ENCODE measurements around the gene CHST4.
"Not testable (repeated sequence)": the region's sequence is repeated elsewhere in the genome, so short reads cannot be mapped to it uniquely, and the experiment has no call there.

CHST4 gene

DNA sequence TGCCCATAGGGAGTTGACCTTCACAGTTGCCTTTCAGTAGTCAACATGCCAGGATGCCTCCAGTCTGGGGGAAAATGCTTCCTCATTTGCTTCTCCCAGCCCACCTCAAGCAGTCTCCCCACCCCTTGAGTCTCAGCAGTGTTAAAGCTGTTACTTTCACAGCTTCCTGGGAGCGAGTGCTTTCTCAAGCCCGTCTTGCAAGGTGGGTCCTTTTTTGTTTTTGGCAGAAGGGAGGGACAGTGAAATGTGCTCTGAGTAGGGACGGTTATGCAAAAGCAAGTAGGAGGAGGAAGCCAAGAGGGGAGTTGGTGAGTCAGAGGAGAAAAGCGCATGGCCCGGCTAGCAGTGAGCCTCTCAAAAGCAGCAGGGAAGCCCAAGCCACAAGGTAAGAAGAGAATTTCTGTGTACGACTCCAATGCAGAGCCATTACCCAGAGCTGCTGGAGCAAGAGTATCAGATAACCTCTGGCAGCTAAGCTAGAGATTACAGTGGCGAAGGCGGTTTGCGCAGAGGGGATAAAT is at the start of gene CHST4:
Gene CHST4, plus strand, starts transcription at position 316 of the 521 bp plus-strand sequence. CDS start 10,252 bp downstream, outside the sequence.
- ATAC-seq, result peak; percentile 81
- DNase-seq, result peak; percentile 6

DNA sequence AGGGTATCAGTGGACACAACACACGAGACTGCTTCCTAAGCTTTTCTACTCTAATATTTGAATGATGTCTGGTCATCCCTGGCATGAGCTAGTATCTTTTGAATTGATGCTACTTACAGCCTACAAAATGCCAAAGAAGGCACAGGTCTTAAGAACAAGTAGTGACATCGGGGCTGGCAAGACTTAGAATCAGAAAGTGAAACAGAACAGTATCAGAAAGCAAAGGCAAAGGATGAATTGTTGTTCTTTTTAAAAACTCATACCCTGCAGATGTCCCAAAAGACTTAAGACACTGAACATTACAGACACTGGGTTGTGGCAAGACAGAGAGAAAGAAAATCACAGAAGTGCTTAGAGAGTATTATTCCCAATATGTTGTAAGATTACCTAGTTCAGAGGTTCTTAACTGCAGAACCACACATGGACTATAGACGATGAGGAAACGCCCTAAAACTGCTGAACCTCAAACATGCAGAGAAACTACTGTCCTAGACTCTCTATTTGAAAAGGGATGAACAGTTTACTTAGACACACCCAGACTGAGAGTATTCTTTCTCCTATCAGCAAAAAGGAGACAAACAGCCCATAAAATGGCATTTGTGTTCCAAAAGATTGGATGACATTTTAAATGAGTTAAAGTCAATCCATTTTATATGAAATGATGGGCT is 49.6 kb upstream of the CHST4 start:
- no peak for ATAC-seq
- DNase-seq, result no peak

DNA sequence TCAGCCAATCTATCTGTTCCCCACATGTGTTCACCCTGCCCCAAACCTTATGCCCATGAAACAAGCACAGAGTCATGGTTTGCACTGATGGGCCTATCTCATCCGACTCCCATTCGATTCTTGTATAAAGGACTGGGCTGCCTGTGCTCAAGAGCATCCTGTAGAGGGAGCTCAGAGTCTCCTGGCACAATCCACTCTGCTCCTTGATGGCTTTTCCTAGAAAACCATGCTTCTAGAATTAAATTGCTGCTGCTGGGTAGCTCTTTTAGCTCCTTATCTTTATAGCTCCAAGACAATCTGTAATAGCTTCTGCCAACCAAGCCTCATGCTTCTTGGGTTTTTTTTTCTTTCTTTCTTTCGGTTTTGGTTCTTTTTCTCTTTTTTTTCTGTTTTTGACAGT is 46.8 kb upstream of the CHST4 start:
- ATAC-seq (no peak), DNase-seq (no peak)

DNA sequence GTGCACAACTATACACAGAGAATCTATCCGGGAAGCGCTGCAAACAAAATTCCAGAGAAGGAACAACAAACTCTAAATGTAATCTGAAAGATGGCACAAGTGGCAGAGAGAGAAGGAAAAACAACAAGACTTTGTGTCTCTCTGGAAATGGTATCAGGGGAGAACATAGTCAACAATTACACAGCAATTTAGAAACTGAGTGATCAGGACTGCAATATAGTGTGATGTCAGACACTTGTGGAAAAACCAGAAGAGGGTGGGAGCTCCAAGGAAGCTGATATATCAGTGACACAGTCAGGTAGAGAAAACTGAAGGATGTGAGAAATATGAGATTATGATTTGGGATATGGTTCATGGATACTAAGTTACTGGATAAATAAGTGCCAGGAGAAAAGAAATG is 45.3 kb upstream of the CHST4 start:
- ATAC-seq (no peak), DNase-seq (no peak)

DNA sequence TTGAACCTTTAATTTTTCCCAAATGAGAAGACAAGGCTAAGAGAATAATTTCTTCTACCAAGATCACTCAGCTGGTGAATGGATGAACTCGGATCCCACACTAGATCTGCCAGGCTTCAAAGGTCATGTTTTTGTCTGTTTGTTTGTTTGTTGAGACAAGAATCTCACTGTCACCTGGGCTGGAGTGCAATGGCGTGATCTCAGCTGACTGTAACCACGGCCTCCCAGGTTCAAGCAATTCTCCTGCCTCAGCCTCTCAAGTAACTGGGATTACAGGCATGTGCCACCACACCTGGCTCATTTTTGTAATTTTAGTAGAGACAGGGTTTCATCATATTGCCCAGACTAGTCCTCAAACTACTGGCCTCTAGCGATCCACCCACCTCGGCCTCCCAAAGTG is 43.7 kb upstream of the CHST4 start:
- no peak for DNase-seq
- no peak for ATAC-seq

DNA sequence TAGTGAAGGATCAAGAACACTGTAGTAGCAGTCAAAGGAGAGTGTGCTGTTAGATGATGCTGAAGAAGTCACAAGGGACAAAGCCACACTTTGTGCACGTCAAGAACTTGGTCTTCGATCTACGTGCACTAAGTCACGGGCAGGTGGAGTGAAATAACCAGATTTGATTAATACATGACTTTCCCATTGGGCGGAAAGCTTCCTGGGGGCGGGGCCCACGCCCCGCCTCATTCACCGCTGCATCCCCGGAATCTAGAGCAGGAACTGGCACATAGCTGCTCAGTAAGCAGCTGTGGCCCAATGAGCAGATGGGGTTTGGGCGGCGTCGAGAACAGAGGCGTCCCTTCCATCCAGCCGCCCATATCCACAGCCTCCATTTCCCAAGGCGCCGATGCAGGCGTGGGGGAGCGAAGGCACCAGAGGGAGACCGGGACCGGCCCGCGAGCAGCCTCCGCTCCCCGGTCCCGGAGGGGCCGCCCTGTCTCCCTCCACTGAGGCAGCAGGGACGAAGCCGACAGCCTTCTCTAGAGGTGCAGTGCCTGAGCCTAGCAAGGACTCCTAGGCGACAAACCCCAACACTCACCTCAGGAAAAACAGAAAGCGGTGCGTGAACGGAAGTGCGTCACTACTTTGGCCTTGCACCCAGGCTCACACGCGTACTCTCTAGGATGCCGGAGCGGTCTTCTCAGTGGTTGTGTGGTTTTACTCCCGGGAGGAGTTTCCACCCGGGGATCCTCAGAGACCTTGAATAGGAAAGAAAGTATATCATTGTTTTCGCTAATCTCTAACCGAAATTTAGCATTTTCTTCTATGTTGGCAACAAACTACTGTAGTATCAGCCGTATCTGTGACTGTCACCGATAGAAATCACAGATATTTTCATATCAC is 42.0 kb upstream of the CHST4 start:
- DNase-seq, result peak; percentile 84
- peak; percentile 91 for ATAC-seq

DNA sequence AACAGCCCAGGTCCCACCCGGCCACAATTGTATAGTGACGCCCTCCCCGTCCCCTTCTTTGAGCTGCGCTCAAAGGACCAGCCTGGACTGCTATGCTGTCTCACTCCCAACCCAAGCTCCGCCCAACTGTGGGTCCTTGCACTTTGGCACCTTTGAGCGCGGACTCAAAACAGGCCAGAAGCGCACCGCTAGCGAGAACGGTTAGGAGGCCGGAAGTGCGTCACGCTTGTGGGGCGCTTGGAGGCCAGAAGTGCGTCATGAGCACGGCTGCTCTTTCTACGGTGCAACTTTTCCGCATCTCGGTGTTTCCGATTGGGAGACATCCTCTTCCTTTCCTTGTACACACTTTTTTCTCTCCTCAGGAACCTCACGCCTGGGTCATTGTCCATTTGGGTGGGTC is 37.1 kb upstream of the CHST4 start, which contains the start of gene ZNF19:
Gene ZNF19, minus strand, starts transcription at position 203 of the 400 bp plus-strand sequence. CDS start 7,210 bp downstream, outside the sequence.
- ATAC-seq (no peak), DNase-seq (no peak)

DNA sequence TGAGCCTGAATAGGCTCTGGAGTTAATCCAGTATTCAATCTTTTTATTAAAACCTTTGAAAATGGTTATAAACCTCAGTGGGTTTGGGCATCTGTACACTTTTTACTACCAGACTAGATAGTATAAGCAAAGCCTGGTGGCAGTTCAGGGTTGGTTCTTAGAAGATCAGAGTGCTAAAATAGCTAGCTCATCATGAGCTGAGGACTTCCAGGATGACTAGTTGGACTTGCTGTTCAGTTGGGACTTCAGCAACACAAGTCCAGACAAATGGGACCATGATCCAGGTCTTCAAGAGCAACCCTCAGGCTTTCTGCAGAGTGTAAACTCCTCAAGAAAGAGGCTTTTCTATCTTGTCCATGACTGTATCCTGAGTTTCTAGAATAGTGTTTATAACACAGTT is 35.9 kb upstream of the CHST4 start:
- ATAC-seq, result no peak

DNA sequence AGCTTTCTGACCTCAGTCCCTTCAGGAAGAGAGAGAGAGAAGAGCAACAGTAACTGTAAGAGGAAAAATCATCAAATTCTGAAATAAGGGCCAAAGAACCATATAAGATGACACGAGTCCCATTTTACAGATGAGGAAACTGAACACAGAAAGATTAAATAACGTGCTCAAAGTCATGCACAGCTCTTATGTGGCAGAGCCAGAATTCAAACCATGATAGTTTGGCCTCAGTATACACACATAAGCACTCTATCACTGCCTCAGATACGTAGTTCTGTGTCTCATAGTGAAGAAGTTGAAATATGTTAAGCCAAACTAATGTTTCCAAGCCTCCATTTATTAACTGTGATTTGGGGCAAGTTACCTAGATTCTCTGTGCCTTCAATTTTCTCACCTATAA is 35.2 kb upstream of the CHST4 start:
- ATAC-seq, result no peak

More for the DNA sequence above, 35.9 kb upstream of the CHST4 start:
- DNase-seq, result no peak

DNA sequence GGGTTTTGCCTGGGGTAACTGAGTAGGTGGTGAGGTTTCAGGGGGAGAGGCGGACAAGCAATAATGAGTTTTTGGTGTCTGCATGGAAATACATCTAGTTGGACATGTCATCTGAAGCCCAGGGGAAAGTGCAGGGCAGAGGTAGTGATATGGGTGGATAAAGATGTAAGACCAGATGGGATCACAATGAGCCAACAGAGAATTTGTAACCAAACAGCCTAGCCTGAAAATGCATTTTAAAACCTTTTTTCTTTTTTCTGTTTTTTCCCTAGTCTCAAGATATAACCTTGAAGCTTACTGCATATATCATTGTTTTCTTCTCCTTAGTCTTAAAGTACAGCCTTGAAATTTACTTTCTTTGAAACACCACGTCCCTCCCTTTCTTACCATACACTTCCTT is 33.4 kb upstream of the CHST4 start:
- DNase-seq (no peak), ATAC-seq (no peak)

More for the DNA sequence above, 35.2 kb upstream of the CHST4 start:
- no peak for DNase-seq

DNA sequence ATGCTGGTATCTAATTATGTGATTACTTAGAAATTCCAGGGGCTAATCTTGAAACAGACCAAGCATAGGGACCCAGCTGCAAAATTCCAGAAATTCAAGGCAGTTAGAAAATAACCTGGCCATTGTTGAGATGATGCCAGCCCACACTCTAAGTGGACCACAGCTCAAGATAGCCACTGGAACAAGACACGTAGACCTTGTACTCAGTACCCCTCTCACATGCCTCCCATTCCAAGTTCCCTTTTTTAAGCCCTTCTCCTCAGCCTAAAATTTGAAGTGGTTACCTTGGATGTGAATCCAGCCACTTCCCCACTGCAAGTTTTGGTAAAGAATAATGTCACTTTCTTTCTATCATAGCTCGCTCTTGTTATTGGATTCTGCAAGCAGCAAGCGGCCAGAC is 33.0 kb upstream of the CHST4 start:
- ATAC-seq (no peak), DNase-seq (no peak)

DNA sequence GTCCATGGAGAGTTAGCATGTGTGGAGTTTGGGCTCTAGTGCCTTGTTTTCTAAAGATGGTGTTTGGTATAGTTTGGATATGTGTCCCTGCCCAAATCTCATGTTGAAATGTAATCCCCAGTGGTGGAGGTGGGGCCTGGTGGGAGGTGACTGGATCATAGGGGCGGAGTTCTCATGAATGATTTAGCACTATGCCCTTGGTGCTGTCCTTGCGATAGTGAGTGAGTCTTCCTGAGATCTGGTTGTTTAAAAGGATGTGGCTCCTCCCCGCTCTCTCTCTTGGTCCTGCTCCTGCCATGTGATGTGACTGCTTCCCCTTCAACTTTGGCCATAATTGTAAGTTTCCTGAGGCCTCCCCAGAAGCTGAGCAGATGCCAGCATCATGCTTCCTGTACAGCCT is 28.2 kb upstream of the CHST4 start:
- ATAC-seq, result no peak
- no peak for DNase-seq

DNA sequence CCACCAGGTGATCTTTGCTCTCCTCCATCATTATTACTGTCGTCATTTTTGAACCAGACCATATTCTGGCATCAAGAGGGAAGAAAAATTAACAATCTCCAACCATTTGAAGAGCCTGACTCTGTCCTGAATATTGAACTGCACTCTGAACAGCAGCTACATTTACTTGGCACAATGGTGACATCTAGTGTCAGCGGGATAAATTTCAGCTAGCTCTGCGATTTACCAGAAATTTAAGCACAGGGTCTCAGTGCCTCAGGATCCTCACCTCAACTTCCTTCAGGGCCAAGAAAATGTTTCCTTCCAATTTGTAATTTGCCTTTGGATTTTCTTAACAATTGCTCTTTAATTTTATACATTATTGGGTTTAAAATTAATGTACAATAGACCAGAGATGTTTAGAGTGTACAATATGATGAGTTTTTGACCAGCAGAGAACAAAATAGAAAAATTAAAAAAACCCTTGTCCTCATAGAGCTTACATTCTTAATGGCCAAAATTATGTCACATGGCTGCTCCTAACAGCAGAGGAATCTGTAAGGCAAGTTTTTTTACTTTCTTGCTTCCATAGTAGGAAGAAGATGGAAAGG is 26.4 kb upstream of the CHST4 start:
- DNase-seq, result peak; percentile 37
- peak; percentile 32 for ATAC-seq

DNA sequence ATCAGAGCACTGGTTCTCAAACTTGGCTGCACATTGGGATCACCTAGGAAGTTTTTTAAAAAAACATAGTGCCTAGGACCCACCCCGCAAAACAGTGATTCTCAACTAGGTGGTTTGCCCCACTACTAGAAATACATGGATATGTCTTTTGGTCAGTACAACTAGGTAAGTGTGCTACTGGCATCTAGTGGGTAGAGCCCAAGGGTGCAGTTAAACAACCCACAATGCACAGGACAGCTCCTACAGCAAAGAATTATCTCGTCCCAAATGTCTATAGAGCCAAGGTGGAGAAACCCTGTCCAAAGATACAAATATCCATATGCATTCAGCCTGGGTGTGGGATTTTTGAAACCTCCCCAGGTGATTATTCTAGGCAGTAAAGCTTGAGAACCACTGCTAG is 25.3 kb upstream of the CHST4 start:
- no peak for DNase-seq
- ATAC-seq, result no peak

DNA sequence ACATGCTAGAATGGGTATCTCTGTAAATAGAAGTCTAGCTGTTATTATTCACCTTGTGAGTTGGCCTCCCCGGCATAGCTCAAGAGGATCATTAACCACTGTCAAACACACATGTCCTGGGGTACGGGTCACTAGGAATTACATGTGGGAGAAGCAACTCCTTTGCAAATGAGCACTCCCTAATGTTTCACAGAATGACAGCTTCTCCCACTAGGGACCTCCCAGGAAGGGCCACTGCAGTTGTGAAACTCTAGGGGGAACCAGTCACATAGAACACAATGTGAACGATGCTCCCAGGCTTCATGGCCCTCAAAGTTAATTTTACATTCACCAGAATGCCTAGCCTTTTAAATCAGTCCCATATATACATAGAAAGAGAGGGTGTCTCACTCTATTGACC is 24.7 kb upstream of the CHST4 start:
- DNase-seq (no peak), ATAC-seq (no peak)

DNA sequence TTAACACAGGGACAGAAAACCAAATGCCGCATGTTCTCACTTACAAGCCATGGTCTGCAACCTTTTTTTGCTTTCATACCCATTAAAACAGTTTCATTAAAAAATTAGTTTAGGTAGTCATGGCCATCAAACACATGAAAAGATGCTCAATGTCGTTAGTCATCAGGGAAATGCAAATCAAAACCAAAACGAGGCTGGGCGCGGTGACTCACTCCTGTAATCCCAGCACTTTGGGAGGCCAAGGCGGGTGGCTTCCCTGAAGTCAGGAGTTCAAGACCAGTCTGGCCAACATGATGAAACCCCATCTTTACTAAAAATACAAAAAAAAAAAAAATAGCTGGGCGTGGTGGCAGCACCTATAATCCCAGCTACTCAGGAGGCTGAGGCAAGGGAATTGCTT is 22.2 kb upstream of the CHST4 start:
- peak; percentile 12 for DNase-seq
- not testable (repeated sequence) for ATAC-seq

DNA sequence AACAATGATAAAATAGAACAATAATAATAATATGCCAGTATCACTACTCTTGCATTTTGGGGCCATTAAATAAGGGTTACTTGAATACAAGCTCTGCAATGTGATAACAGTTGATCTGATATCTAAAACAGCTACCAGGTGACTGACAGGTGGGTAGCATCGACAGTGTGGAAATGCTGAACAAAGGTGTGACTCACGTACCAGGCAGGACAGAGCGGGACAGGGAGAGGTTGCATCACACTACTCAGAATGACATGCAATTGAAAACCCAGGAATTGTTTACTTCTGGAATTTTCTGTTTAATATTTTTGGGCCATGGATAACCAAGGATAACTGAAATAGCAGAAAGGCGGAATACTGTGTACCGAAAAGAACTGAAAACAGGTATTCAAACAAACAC is 21.3 kb upstream of the CHST4 start:
- DNase-seq, result no peak
- no peak for ATAC-seq

DNA sequence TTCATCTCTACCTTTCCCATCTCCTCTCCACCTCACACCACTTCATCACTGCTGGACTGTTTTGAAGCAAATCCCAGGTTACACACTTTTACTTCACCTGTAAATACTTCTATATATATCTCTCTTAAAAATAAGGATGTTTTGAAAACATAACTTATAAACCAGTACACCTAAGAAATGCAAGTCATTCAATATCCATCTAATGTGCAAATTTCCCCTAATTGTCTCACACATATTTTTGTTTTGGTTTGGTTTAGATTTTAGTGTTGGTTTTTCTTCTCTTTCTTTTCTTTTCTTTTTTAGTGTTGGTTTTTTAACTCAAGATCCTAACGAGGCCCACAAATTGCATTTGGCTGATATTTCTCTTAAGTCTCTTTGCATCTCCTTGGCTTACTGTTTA is 19.2 kb upstream of the CHST4 start:
- DNase-seq (no peak), ATAC-seq (no peak)

DNA sequence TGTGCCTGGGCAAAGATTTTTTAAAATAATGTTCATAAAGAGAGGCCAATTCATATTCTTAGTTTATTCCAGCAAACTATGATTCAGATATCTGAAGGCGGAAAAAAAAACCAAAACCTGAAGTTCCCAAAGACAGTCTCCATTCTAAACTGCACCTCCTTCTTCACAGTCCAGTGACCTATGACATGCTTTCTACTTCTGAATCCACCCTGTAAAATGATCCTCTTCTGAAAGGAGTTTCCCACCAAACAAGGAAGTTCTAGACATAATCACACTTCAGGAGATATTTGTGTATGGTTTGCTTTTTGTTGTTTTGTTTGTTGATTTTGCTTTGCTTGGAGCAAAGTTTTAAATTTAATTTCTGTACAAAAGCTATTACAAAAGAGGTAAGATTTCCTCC is 12.9 kb upstream of the CHST4 start:
- no peak for ATAC-seq
- DNase-seq, result no peak

DNA sequence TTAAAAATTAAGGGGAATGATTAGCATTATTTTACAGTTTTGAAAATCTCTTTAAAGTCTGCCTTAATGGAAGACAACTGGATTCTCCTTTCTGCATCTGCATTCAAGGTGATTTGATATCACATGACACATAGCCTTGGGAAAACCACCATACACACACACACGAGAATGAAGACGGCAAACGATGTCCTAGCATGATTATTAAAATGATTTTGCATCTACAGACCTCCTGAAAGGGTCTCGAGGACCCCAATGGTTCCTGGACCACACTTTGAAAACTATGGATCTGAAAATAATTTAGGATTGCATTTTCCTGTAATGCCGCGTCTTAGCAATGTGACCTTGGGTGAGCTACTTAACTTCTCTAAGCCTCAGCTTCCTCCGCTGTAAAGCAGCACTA is 11.8 kb upstream of the CHST4 start:
- no peak for ATAC-seq
- no peak for DNase-seq

DNA sequence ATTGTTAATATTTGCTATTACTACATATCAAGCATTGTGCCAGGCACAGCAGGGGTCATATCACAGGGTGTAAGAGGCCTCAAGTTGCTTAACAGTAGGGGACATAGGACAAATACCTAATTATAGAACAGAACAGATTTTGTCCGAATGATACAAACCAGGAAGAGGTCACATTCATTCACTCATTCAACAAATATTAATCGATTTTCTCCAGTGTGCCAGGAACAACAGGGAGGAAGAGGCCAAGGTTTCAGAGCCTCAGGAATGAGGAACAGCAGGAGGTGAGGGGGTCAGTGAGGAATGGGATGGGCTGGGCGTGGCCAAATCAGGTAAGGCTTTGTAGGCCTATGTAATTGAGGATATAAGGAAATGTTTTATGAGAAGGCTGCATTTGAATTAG is 11.2 kb upstream of the CHST4 start:
- ATAC-seq (no peak), DNase-seq (no peak)

DNA sequence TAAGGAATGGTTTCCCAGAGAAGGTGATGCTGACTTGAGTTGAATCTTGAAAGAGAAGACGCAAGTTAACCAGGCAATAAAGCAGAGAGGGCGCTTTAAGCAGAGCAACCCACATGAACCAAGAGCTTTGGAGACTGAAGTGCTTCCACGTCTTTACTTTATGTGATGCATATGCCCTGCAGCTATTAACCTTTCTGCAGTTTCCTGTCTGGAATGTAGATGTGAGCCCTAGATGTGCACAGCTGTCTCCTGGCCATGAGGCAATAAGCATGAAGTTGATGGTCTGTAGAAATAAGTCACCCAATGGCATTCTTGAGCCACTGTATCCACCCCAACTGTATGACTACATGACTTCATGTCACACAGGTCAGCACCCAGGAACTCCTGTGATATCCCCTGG is 5.7 kb upstream of the CHST4 start:
- no peak for DNase-seq
- no peak for ATAC-seq

Data from stimulated activated naive CD8-positive, alpha-beta T cell treated with anti-CD3 and anti-CD28 coated beads, Interleukin-15, Interleukin-2, amounts not matched to agents 100 U/mL and 50 U/mL, for 24 hours (primary cell).